Measurements from ENCODE around the gene UBA6.

UBA6 gene

DNA sequence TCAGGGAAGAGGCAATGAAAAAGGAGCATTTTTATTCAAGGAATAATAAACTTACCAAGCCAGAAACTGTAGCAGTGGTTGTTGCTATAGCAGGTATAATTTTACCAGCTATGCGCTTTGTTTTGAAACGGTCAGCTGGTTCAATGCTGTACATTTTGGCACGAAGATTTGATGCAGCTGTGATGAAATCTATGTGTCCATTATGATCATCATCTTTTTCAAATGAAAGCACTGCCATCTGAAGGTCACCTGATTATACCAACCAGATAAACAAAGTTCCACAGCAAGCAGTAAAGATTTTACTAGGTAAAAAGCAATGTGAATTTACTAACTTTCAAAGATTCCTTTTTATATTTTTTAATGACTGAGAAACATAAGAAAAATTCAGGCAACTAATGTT is 76.0 kb downstream of the UBA6 start:
- no peak overlapping the region for H3K4me3 ChIP-seq (ENCODE audit: low read length in 2 of 2)

DNA sequence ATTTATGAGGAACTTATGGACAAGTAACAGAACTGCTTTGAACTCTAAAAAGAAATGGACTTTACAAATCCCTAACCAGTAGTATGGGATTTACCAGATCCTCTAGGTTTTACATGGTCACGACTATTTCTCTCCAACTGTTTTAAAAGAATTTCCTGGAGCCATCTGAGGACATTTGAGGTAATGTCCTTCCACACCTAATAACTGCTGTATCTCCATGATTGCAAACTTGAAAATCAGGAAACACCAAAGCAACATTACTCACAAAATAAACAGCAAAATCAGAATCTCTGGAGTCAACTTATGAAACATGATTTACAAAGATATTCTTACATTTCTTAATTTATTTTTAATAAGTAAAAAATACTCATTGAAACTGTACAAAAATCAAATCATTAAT is 84.5 kb downstream of the UBA6 start:
- H3K4me3 ChIP-seq (ENCODE audit: low read length in 2 of 2), result no peak overlapping the region
- no peak overlapping the region for H3K27ac ChIP-seq (ENCODE audit: low read length)
- no peaks in the 10 kb centered on the region for H3K4me1 ChIP-seq (ENCODE audit: control insufficient read depth, insufficient read depth, low read length)
- peaks cover 0 to 3% of the 10 kb centered on the region in 2 donors for H3K9me3 ChIP-seq (ENCODE audit: control insufficient read depth in 2 of 2, low read length in 2 of 2)
- H3K36me3 ChIP-seq (ENCODE audit: control insufficient read depth in 2 of 2, insufficient read depth in 2 of 2, low read length in 2 of 2), result peaks cover 4 to 15% of the 10 kb centered on the region in 2 donors
- no peaks in the 10 kb centered on the region for H3K27me3 ChIP-seq (ENCODE audit: control insufficient read depth in 1 of 2, insufficient read depth in 2 of 2, low read length in 2 of 2)
- no peak overlapping the region for H3K9ac ChIP-seq (ENCODE audit: low read length in 2 of 2)

More for the DNA sequence above, 76.0 kb downstream of the UBA6 start:
- no peak overlapping the region for H3K27ac ChIP-seq (ENCODE audit: low read length)
- no peak overlapping the region for H3K9ac ChIP-seq (ENCODE audit: low read length in 2 of 2)
- peaks cover 11 to 18% of the 10 kb centered on the region in 2 donors for H3K36me3 ChIP-seq (ENCODE audit: control insufficient read depth in 2 of 2, insufficient read depth in 2 of 2, low read length in 2 of 2)
- H3K4me1 ChIP-seq (ENCODE audit: control insufficient read depth, insufficient read depth, low read length), result no peaks in the 10 kb centered on the region
- no peaks in the 10 kb centered on the region for H3K9me3 ChIP-seq (ENCODE audit: control insufficient read depth in 2 of 2, low read length in 2 of 2)
- H3K27me3 ChIP-seq (ENCODE audit: control insufficient read depth in 1 of 2, insufficient read depth in 2 of 2, low read length in 2 of 2), result no peaks in the 10 kb centered on the region

DNA sequence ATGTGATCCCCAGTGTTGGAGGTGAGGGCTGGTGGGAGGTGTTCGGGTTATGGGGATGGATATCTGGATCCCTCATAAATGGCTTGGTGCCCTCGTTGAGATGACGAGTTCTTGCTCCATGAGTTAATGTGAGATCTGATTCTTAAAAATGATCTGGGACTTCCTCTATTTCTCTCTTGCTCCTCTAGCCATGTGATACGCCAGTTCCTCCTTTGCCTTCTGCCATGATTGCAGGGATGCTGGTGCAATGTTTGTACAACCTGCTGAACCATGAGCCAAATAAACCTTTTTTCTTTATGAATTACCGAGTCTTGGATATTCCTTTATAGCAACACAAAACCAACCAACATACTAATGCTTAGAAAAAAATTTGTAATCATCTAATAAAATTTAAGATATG is 85.8 kb downstream of the UBA6 start:
- Histone ChIP-seq H3K4me3 (ENCODE audit: low read length in 2 of 2) (no peak overlapping the region), H3K36me3 (ENCODE audit: control insufficient read depth in 2 of 2, insufficient read depth in 2 of 2, low read length in 2 of 2) (peaks cover 4 to 11% of the 10 kb centered on the region in 2 donors), H3K9me3 (ENCODE audit: control insufficient read depth in 2 of 2, low read length in 2 of 2) (peaks cover 0 to 3% of the 10 kb centered on the region in 2 donors), H3K4me1 (ENCODE audit: control insufficient read depth, insufficient read depth, low read length) (no peaks in the 10 kb centered on the region), H3K27ac (ENCODE audit: low read length) (no peak overlapping the region), H3K9ac (ENCODE audit: low read length in 2 of 2) (no peak overlapping the region), H3K27me3 (ENCODE audit: control insufficient read depth in 1 of 2, insufficient read depth in 2 of 2, low read length in 2 of 2) (no peaks in the 10 kb centered on the region)

DNA sequence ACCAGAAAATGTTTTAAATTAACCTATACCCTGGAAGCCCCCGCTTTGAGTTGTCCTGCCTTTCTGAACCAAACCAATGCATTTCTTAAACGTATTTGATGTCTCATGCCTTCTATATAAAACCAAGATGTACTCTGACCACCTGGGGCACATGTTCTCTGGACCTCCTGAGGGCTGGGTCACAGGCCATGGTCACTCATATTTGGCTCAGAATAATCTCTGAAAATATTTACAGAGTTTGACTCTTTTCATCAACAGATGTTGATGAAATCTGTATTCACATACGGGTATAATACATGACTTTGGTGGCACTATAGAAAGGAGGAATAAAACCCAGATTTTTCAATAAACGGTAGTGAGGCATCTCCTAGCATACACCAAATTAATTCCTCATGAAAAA is 86.8 kb downstream of the UBA6 start:
- H3K27ac ChIP-seq (ENCODE audit: low read length), result no peak overlapping the region
- H3K4me1 ChIP-seq (ENCODE audit: control insufficient read depth, insufficient read depth, low read length), result no peaks in the 10 kb centered on the region
- H3K4me3 ChIP-seq (ENCODE audit: low read length in 2 of 2), result no peak overlapping the region
- no peaks in the 10 kb centered on the region for H3K27me3 ChIP-seq (ENCODE audit: control insufficient read depth in 1 of 2, insufficient read depth in 2 of 2, low read length in 2 of 2)
- H3K36me3 ChIP-seq (ENCODE audit: control insufficient read depth in 2 of 2, insufficient read depth in 2 of 2, low read length in 2 of 2), result peaks cover 4 to 8% of the 10 kb centered on the region in 2 donors
- H3K9me3 ChIP-seq (ENCODE audit: control insufficient read depth in 2 of 2, low read length in 2 of 2), result peaks cover 4 to 9% of the 10 kb centered on the region in 2 donors
- no peak overlapping the region for H3K9ac ChIP-seq (ENCODE audit: low read length in 2 of 2)

DNA sequence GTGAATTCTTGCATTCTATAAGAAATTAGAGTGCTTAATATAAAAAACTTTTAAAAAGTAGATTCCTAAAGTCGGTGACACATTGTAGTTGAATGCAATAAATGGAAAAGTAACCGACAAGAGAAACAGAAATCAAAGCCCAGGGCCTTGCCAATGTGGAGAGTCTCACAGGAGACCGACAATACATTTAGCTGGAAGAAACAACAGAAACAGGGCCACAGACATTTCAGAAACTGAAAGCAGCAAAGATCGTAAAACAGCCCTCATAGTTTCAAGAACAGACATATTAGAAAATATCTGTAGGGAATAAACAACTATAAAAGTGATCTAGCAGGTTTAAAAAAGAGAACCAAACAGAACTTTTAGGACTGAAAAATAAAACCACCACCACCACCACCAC is 92.9 kb downstream of the UBA6 start:
- Histone ChIP-seq H3K27ac (ENCODE audit: low read length) (no peak overlapping the region), H3K9me3 (ENCODE audit: control insufficient read depth in 2 of 2, low read length in 2 of 2) (peaks cover 4 to 8% of the 10 kb centered on the region in 2 donors), H3K36me3 (ENCODE audit: control insufficient read depth in 2 of 2, insufficient read depth in 2 of 2, low read length in 2 of 2) (no peaks in the 10 kb centered on the region), H3K4me3 (ENCODE audit: low read length in 2 of 2) (no peak overlapping the region), H3K27me3 (ENCODE audit: control insufficient read depth in 1 of 2, insufficient read depth in 2 of 2, low read length in 2 of 2) (no peaks in the 10 kb centered on the region), H3K9ac (ENCODE audit: low read length in 2 of 2) (no peak overlapping the region), H3K4me1 (ENCODE audit: control insufficient read depth, insufficient read depth, low read length) (no peaks in the 10 kb centered on the region)

DNA sequence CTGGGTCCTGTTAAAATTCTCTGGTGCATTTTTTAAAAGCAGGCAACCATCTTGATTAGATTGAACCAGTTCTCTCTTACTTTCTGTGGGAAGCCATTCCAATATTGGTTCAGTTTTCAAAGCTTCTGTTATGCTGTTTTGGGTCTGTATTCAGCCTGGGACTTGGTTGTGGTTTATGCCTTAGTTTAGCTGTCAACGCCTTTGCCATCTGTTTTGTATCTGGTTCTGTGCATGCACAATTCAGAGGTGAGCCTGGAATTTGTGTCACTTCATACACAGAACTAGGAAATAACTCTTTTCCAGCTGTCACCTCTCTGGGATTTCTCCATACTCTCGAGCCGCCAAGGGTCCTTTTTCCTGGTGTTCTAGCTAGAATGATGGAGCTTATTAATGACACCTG is 96.2 kb downstream of the UBA6 start:
- Histone ChIP-seq H3K4me3 (ENCODE audit: low read length in 2 of 2) (no peak overlapping the region), H3K4me1 (ENCODE audit: control insufficient read depth, insufficient read depth, low read length) (no peaks in the 10 kb centered on the region), H3K36me3 (ENCODE audit: control insufficient read depth in 2 of 2, insufficient read depth in 2 of 2, low read length in 2 of 2) (no peaks in the 10 kb centered on the region), H3K27me3 (ENCODE audit: control insufficient read depth in 1 of 2, insufficient read depth in 2 of 2, low read length in 2 of 2) (no peaks in the 10 kb centered on the region), H3K27ac (ENCODE audit: low read length) (no peak overlapping the region), H3K9me3 (ENCODE audit: control insufficient read depth in 2 of 2, low read length in 2 of 2) (peaks cover under 1 to 5% of the 10 kb centered on the region in 2 donors), H3K9ac (ENCODE audit: low read length in 2 of 2) (no peak overlapping the region)

DNA sequence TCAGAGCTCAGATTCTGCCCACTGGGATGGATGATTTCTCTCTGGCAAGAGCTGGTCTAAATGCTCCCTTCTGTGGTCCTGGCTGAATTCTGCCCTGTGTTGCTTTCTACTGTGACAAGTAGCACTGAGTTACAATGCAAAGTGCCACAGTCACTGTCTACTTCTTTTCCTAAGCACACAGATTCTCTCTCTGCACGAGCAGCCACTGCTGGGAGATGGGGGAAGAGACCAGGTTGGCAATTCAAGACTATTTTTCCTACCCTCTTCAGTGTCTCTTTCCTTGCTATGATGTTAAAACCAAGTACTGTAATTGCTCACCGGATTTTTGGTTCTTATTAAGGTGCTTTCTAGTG is 97.0 kb downstream of the UBA6 start:
- Histone ChIP-seq H3K4me3 (ENCODE audit: low read length in 2 of 2) (no peak overlapping the region), H3K27ac (ENCODE audit: low read length) (no peak overlapping the region), H3K9me3 (ENCODE audit: control insufficient read depth in 2 of 2, low read length in 2 of 2) (no peaks in the 10 kb centered on the region), H3K9ac (ENCODE audit: low read length in 2 of 2) (no peak overlapping the region), H3K4me1 (ENCODE audit: control insufficient read depth, insufficient read depth, low read length) (no peaks in the 10 kb centered on the region), H3K36me3 (ENCODE audit: control insufficient read depth in 2 of 2, insufficient read depth in 2 of 2, low read length in 2 of 2) (no peaks in the 10 kb centered on the region), H3K27me3 (ENCODE audit: control insufficient read depth in 1 of 2, insufficient read depth in 2 of 2, low read length in 2 of 2) (no peaks in the 10 kb centered on the region)

DNA sequence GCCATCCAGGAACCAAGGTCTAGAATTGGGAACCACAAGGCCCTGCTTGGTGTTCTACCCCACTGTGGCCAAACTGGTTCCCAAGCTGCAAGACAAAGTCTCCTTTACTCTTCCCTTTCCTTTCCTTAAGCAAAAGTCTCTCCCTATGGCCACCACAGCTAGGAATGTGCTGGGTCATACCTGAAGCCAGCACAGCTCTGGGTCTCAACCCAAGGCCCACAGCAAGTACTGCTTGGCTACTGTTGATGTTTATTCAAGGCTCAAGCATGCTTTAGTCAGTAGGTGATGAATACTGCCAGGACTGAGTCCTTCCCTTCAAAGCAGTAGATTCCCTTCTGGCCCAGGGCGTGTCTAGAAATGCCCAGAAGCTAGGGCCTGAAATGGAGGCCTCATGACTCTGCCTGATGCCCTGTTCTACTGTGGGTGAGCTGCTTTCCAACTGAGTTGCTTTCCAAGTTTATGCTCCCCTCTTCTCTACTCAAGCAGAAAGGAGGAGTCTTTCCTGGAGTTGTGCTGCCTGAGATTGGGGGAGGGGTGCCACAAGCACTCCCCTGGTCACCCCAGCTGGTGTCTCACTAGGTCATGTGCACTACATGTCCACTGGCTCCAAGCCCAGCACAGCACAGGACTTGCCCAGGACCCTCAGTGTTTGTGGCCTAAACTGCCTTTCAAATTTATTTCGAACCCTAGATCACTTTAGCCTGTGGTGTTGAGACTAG is 97.5 kb downstream of the UBA6 start:
- Histone ChIP-seq H3K27me3 (ENCODE audit: control insufficient read depth in 1 of 2, insufficient read depth in 2 of 2, low read length in 2 of 2) (no peaks in the 10 kb centered on the region), H3K9me3 (ENCODE audit: control insufficient read depth in 2 of 2, low read length in 2 of 2) (no peaks in the 10 kb centered on the region), H3K4me3 (ENCODE audit: low read length in 2 of 2) (no peak overlapping the region), H3K9ac (ENCODE audit: low read length in 2 of 2) (no peak overlapping the region), H3K36me3 (ENCODE audit: control insufficient read depth in 2 of 2, insufficient read depth in 2 of 2, low read length in 2 of 2) (no peaks in the 10 kb centered on the region), H3K4me1 (ENCODE audit: control insufficient read depth, insufficient read depth, low read length) (no peaks in the 10 kb centered on the region), H3K27ac (ENCODE audit: low read length) (no peak overlapping the region)

DNA sequence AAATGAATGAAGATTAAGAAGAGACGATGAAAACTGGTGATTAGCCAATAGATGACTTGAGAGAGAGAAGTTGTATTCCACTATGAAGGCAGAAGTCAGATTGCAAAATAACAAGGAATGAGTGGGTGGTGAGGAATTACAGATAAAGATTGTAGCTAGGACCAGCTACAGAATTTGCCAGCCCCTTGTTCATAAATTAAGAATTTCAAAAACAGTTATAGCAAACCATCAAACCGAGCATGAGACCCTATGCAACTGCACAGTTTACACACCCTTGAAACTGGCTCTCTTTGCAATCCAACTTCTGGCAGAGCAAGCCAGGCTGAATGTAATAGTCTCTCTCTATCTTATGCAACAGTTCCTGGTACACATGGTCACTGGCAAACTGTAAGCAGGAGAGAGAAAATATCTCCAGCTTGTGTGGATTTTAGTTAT is 107.2 kb downstream of the UBA6 start:
- Histone ChIP-seq H3K36me3 (ENCODE audit: control insufficient read depth in 2 of 2, insufficient read depth in 2 of 2, low read length in 2 of 2) (no peaks in the 10 kb centered on the region), H3K4me3 (ENCODE audit: low read length in 2 of 2) (no peak overlapping the region), H3K4me1 (ENCODE audit: control insufficient read depth, insufficient read depth, low read length) (no peaks in the 10 kb centered on the region), H3K9ac (ENCODE audit: low read length in 2 of 2) (no peak overlapping the region), H3K9me3 (ENCODE audit: control insufficient read depth in 2 of 2, low read length in 2 of 2) (no peaks in the 10 kb centered on the region), H3K27ac (ENCODE audit: low read length) (no peak overlapping the region), H3K27me3 (ENCODE audit: control insufficient read depth in 1 of 2, insufficient read depth in 2 of 2, low read length in 2 of 2) (no peaks in the 10 kb centered on the region)

DNA sequence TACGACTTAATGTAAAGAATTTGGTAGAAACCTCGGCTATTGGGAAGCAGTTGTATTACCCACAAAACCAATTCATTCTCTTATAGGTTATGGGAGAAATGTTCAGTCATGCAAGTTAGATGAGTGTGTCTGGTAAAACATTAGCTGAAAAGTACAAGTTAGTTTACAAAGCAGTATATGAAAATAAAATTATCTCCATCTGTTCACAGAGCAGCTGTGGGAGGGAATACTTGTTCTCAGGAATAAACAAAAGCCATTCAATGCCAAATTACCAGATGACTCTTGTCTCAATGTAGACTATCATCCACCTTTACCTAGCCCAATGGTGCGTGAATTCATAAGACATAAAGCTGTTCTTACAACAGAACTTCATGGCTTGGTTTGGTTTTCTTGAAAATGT is 113.8 kb downstream of the UBA6 start:
- H3K4me3 ChIP-seq (ENCODE audit: low read length in 2 of 2), result no peak overlapping the region
- H3K9ac ChIP-seq (ENCODE audit: low read length in 2 of 2), result no peak overlapping the region
- H3K27me3 ChIP-seq (ENCODE audit: control insufficient read depth in 1 of 2, insufficient read depth in 2 of 2, low read length in 2 of 2), result no peaks in the 10 kb centered on the region
- no peaks in the 10 kb centered on the region for H3K36me3 ChIP-seq (ENCODE audit: control insufficient read depth in 2 of 2, insufficient read depth in 2 of 2, low read length in 2 of 2)
- H3K27ac ChIP-seq (ENCODE audit: low read length), result no peak overlapping the region
- no peaks in the 10 kb centered on the region for H3K9me3 ChIP-seq (ENCODE audit: control insufficient read depth in 2 of 2, low read length in 2 of 2)
- H3K4me1 ChIP-seq (ENCODE audit: control insufficient read depth, insufficient read depth, low read length), result no peaks in the 10 kb centered on the region

DNA sequence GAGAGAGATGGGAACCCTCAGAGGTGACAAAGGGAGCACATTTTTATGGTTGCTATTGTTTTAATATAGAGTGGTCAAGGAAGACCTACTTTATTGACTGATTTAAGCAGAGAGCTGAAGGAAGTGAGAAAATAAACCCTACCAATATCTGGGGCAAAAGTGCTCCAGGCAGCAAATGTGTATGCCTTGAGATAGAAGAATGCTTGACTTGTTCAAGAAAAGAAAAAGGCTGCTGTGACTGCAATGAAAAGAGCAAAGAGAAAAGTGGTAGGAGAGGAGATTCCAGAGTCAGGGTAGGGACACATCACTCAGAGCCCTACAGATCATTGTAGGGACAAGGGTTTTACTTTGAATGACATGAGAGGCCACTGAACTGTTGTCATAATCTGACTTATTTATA is 116.5 kb downstream of the UBA6 start:
- Histone ChIP-seq H3K9ac (ENCODE audit: low read length in 2 of 2) (no peak overlapping the region), H3K36me3 (ENCODE audit: control insufficient read depth in 2 of 2, insufficient read depth in 2 of 2, low read length in 2 of 2) (no peaks in the 10 kb centered on the region), H3K27me3 (ENCODE audit: control insufficient read depth in 1 of 2, insufficient read depth in 2 of 2, low read length in 2 of 2) (no peaks in the 10 kb centered on the region), H3K4me3 (ENCODE audit: low read length in 2 of 2) (no peak overlapping the region), H3K4me1 (ENCODE audit: control insufficient read depth, insufficient read depth, low read length) (no peaks in the 10 kb centered on the region), H3K9me3 (ENCODE audit: control insufficient read depth in 2 of 2, low read length in 2 of 2) (no peaks in the 10 kb centered on the region), H3K27ac (ENCODE audit: low read length) (no peak overlapping the region)

Measured in stomach smooth muscle (tissue), 2 donors.